AG10803 (cell line): ENCODE data around the gene PFKFB2.

Experiments
- DNase-seq: peaks from one replicate; pipeline ENCODE4 v3.0.0; 2010; ENCODE audit warnings: low read depth
- H3K4me3 ChIP-seq: 2 replicates; pipeline ENCODE4 v1.5.1; 2011; ENCODE audit warnings: mild to moderate bottlenecking, low read length, control low read depth
- TF ChIP-seq, protein P1 (sequence below): conservative IDR thresholded peaks from 2 replicates; pipeline ENCODE4 v1.5.1; 2011; ENCODE audit warnings: mild to moderate bottlenecking, low read length, control low read depth, inconsistent platforms

Gene PFKFB2

DNA sequence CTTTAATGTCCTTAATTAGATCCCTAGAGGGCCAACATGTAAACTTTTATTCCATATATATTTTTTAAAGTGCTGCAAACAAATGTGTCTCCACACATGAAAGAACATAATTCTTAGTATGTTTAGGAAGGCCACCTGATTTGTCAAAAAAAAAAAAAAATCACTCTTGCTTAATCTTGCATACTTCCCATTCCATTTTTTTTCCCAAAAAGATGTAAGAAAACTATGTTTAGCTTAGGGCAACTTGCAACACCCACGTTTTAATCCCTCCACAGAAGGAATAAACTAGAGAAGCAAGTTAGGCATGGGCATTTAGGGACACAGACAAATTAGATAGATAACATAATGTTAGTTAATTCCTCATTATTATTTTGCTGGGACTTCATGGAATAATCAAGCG lies 7.6 kb upstream of the PFKFB2 start:
- H3K4me3 ChIP-seq: no peak overlapping the region
- TF ChIP-seq, protein P1, sequence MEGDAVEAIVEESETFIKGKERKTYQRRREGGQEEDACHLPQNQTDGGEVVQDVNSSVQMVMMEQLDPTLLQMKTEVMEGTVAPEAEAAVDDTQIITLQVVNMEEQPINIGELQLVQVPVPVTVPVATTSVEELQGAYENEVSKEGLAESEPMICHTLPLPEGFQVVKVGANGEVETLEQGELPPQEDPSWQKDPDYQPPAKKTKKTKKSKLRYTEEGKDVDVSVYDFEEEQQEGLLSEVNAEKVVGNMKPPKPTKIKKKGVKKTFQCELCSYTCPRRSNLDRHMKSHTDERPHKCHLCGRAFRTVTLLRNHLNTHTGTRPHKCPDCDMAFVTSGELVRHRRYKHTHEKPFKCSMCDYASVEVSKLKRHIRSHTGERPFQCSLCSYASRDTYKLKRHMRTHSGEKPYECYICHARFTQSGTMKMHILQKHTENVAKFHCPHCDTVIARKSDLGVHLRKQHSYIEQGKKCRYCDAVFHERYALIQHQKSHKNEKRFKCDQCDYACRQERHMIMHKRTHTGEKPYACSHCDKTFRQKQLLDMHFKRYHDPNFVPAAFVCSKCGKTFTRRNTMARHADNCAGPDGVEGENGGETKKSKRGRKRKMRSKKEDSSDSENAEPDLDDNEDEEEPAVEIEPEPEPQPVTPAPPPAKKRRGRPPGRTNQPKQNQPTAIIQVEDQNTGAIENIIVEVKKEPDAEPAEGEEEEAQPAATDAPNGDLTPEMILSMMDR: no peak
- peak; percentile 50 for DNase-seq

DNA sequence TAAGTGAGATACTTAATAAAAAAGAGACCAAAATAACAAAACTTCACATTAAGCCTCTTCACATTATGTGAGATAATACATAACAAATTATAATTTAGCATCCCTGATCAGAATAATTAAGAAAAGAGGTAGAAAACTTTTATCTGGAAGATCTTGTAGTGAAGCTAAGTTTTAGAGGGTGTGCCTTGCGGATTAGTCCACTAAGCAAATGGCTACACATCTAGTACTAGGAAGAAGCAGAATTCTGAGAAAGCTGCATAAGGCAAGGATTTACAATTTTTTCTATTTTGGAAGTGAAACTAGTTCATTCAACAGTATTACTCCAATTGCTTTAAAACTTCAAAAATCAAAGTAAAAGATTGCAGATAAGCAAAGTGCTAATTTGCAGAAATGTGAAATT lies 5.6 kb upstream of the PFKFB2 start:
- TF ChIP-seq, protein P1: no peak
- DNase-seq: no peak
- H3K4me3 ChIP-seq: no peak overlapping the region

DNA sequence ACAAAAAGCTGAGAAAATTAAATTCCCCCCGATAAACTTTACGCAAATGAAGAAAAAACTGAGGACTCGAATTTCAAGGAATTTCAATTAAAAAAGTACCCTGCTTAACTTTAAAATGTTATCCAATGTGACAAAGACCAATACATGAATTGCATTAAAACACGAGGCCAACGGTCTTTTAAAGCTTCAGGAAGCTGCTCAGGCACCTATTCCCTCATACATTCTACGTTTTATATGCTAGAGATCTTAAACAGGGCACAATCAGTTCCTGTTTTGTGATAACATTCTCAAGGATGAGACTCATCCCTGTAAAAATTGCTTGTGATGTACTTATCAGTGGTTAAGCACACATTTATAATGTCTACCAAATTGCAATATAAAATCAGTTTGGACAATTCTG lies 5.0 kb upstream of the PFKFB2 start:
- no peak for DNase-seq
- no peak overlapping the region for H3K4me3 ChIP-seq
- TF ChIP-seq, protein P1: no peak

DNA sequence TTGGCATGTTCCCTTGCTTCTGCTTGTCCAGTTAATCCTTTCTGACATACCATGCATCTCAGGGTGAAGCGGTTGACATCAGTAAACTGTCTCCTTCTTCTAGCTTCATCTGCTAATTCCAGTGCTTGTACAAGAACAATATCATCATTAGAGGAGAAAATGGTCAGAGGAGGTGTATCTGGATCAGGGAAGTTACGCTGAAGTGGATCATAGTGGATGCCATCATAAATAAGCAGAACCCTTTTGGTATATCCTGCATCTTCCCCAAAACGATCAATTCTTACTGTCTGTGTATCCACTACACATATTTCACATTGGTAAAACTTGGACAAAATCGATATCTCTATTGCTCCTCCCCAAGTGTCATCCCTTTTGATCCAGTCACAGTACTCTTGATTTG lies 4.0 kb upstream of the PFKFB2 start:
- H3K4me3 ChIP-seq: no peak overlapping the region; the same call in none of the 2 replicates
- TF ChIP-seq, protein P1: no peak
- no peak for DNase-seq

DNA sequence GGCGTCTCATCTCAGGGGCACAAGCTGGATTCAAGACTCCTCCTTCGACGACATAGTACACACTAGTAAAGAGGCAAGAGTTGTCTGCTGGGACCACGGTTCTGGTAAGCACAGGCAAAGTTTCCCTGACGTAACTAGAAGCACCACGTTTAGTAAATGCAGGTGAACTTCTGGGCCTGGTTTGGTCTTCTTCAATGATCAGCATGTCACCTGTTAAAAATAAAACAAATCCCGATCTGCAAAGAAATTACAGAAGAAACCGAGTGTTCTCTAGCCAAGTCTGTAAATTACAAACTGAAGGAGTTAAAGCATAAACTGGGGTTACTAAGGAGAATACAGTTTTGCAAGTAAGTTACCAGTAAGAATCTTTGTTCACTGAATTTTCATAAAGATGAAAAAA lies 3.6 kb upstream of the PFKFB2 start:
- TF ChIP-seq, protein P1: no peak
- peak overlapping the region; percentile 98 for H3K4me3 ChIP-seq
- DNase-seq: no peak

DNA sequence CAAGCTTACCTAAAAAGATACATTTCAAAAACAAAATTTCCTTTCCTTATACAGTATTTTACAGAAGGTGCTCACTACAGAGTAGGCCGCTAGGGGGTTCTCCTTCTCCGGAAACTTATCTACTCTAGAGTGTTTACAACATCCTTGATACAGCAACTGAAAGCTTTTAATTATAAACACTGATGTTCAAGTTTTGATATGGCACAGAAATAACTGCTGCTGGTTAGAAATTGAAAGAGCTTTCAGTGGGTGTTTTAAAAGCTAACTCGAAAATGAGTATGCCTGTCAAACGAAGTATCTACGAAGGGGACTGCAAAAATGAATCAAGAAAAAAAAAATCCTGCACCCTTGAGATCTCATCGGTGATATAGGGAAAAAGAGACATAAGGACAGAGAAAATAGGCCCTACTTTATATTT lies 3.1 kb upstream of the PFKFB2 start:
- TF ChIP-seq, protein P1: peak; percentile 89
- DNase-seq: peak; percentile 56
- H3K4me3 ChIP-seq: peak overlapping the region; percentile 98

DNA sequence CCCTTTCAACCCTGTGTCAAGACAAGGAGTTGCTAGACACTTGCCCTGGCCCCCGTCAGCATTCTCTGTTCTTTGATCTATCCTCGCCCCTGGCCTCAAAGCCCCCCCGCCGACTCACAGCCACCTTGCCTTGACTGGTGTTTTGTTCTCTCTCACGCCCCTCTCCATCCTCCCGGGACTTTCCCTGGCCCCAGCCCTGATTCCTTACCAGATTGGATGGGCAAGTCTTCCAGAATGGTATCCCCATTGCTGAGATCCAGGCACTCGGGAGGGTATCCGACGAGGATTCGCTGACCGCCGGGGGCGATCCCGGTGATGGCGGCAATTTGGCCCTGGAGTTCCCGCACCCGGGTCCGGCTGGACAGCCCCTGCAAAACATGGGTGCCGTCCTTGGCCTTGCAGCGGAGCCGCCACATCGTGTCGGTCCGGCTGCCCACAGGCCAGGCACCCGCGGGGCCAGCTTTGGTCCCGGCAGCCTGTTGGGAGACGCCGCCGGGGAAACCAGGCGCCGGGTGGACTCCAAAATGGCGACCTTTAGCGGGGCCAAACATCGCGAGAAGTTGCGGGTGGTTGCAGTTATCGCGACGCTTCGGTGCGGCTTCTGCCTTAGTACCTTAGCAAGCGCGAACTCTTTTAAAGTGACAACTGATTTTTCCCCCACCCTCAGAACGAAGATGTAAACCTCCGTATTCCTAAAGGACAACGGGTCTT lies 2.4 kb upstream of the PFKFB2 start:
- H3K4me3 ChIP-seq: peak overlapping the region; percentile 98
- TF ChIP-seq, protein P1: peak; percentile 1; the same call in 1 of the 2 replicates

More for the DNA sequence above, 2.4 kb upstream of the PFKFB2 start:
- peak; percentile 89 for DNase-seq
